HEK293T (cell line): ENCODE measurements around the gene FILIP1.

ENCODE experiments used
- CTCF ChIA-PET: fragments of 350-600 bp; formaldehyde crosslinking; extraction: SDS; loops from one replicate; lab custom pipeline; 2021; ENCODE audit warnings: antibody characterized with exemption, inconsistent platforms; lab: Yijun Ruan, JAX
- POLR2A ChIA-PET: fragments of 350-600 bp; formaldehyde crosslinking; extraction: SDS; loops from one replicate; lab custom pipeline; 2020; ENCODE audit warnings: antibody characterized with exemption, inconsistent platforms; lab: Yijun Ruan, JAX
- DNase-seq: peaks from one replicate; pipeline ENCODE4 v3.0.0; 2012; ENCODE audit warnings: mixed read lengths; ENCODE audit errors: extremely low spot score
- ARNT ChIP-seq: fragments of 450-650 bp; IDR thresholded peaks from 2 replicates; pipeline ENCODE4 v1.6.1; 2017; ENCODE audit warnings: mild to moderate bottlenecking
- BHLHE40 ChIP-seq: fragments of 450-650 bp; IDR thresholded peaks from 2 replicates; pipeline ENCODE4 v1.6.1; 2016; ENCODE audit warnings: mild to moderate bottlenecking, moderate library complexity, borderline replicate concordance
- CTBP1 ChIP-seq: fragments of 450-650 bp; IDR thresholded peaks from 2 replicates; pipeline ENCODE4 v1.6.1; 2016; ENCODE audit warnings: borderline replicate concordance
- ELF4 ChIP-seq: fragments of 450-650 bp; IDR thresholded peaks from 2 replicates; pipeline ENCODE4 v1.6.1; 2017; ENCODE audit warnings: antibody characterized with exemption
- FOXA1 ChIP-seq: fragments of 450-650 bp; IDR thresholded peaks from 2 replicates; pipeline ENCODE4 v1.6.1; 2016; ENCODE audit warnings: mild to moderate bottlenecking
- FOXK2 ChIP-seq: fragments of 450-650 bp; IDR thresholded peaks from 2 replicates; pipeline ENCODE4 v1.6.1; 2016; ENCODE audit warnings: mild to moderate bottlenecking
- FOXM1 ChIP-seq: fragments of 450-650 bp; IDR thresholded peaks from 2 replicates; pipeline ENCODE4 v1.6.1; 2017; ENCODE audit warnings: mild to moderate bottlenecking, borderline replicate concordance
- HDGF ChIP-seq: fragments of 450-650 bp; IDR thresholded peaks from 2 replicates; pipeline ENCODE4 v1.6.1; 2017; ENCODE audit warnings: antibody characterized with exemption, borderline replicate concordance
- L3MBTL2 ChIP-seq: fragments of 450-650 bp; conservative IDR thresholded peaks from 2 replicates; pipeline ENCODE4 v1.6.1; 2016; ENCODE audit warnings: mild to moderate bottlenecking
- LEF1 ChIP-seq: fragments of 450-650 bp; IDR thresholded peaks from 2 replicates; pipeline ENCODE4 v1.6.1; 2017; ENCODE audit warnings: mild to moderate bottlenecking, borderline replicate concordance
- NFRKB ChIP-seq: fragments of 450-650 bp; IDR thresholded peaks from 2 replicates; pipeline ENCODE4 v1.6.1; 2016; ENCODE audit warnings: mild to moderate bottlenecking, moderate library complexity
- SP1 ChIP-seq: fragments of 450-650 bp; IDR thresholded peaks from 2 replicates; pipeline ENCODE4 v1.6.1; 2017
- SUZ12 ChIP-seq: fragments of 450-650 bp; IDR thresholded peaks from 2 replicates; pipeline ENCODE4 v1.6.1; 2016; ENCODE audit warnings: mild to moderate bottlenecking
- TARDBP ChIP-seq: fragments of 450-650 bp; IDR thresholded peaks from 2 replicates; pipeline ENCODE4 v1.6.1; 2016
- ZNF384 ChIP-seq: fragments of 450-650 bp; IDR thresholded peaks from 2 replicates; pipeline ENCODE4 v1.6.1; 2016
- TF ChIP-seq, protein P1 (sequence below): fragments of 450-650 bp; IDR thresholded peaks from 2 replicates; pipeline ENCODE4 v1.6.1; 2016

Gene FILIP1

DNA sequence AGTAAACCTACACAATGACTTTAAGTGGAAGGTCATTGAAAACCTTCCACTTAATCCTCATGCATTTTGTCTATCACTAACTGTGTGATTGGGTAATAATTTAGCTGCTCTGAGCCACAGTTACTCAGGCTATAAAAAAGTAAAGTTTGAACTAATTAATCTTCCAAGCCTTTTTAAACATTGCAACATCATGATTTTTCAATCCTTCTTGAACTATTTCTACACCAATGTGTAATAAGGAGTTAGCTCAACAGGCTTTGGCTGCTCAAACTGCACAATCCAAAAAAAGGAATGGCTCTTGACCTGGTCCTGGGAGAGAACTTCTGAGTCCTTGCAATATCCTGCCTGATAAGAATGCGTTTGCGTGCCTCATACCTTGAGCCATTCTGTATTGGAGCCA is 34.8 kb upstream of the FILIP1 start:
- TF ChIP-seq SP1 (no peak), NFRKB (no peak), FOXK2 (no peak), BHLHE40 (no peak), ELF4 (no peak), LEF1 (no peak)
- TF ChIP-seq, protein P1, sequence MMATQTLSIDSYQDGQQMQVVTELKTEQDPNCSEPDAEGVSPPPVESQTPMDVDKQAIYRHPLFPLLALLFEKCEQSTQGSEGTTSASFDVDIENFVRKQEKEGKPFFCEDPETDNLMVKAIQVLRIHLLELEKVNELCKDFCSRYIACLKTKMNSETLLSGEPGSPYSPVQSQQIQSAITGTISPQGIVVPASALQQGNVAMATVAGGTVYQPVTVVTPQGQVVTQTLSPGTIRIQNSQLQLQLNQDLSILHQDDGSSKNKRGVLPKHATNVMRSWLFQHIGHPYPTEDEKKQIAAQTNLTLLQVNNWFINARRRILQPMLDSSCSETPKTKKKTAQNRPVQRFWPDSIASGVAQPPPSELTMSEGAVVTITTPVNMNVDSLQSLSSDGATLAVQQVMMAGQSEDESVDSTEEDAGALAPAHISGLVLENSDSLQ = no peak
- no peak for DNase-seq
- CTCF ChIA-PET = interaction anchor here (0.5 to 2.5 kb wide), 7 partner anchors 14 to 262 kb away, joined by 3 to 10 read pairs (median 3); partner anchors contain the start of gene FILIP1
- POLR2A ChIA-PET = interaction anchor here (1.2 kb wide), 1 partner anchor 285 kb away, joined by 3 read pairs; the partner anchor contains the start of gene COX7A2

DNA sequence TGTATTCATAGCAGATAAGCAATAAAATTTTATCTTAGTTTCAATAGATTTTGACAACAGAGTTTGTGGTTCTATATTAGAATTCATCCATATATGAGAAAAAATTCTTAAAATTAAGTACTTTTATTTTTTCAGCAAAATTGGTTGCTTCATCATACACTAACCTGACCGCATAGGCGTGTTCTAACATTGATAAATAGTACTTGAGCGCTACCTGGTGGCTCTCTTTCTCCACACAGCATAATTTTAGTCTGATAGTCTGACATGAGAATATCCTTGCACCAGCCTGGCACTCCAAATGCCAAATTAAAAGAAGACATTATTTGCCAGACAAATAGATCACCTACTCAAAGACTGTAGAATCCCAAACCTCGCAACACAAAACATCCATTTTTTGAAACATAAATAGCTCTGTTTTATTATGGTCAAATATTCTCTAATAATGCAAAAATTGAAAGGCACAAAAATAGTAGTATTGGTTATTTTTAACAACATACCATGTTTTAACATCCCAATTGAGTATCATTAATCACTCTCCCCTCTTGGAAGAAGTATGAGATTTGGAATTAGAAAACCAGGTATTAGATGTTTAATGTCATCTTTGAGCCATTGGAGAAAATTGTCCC is 33.0 kb upstream of the FILIP1 start:
- CTCF ChIA-PET = interaction anchor here (0.6 to 1.5 kb wide), 3 partner anchors 79 to 229 kb away, joined by 3 to 8 read pairs (median 4); no protein-coding TSS in a partner anchor
- no peak for TF ChIP-seq ARNT
- TF ChIP-seq, protein P1 = no peak
- POLR2A ChIA-PET = no interaction called here
- DNase-seq = peak; percentile 47

GRCh38 chr6:75525682-75526081 is 32.1 kb upstream of the FILIP1 start:
- TF ChIP-seq FOXM1 (no peak), L3MBTL2 (no peak), ELF4 (no peak), ZNF384 (no peak), FOXK2 (no peak), HDGF (no peak), NFRKB (no peak), ARNT (no peak), BHLHE40 (no peak)
- TF ChIP-seq, protein P1 = no peak
- ChIA-PET POLR2A (interaction anchor here (2.3 kb wide), 1 partner anchor 176 kb away, joined by 5 read pairs; no protein-coding TSS in a partner anchor), CTCF (interaction anchor here (0.6 to 2.3 kb wide), 4 partner anchors 108 to 391 kb away, joined by 3 to 16 read pairs (median 4); no protein-coding TSS in a partner anchor)
- DNase-seq = no peak

GRCh38 chr6:75524322-75524972 is 30.8 kb upstream of the FILIP1 start:
- POLR2A ChIA-PET = interaction anchor here (0.9 to 2.3 kb wide), 4 partner anchors 175 to 281 kb away, joined by 3 to 11 read pairs (median 4); partner anchors contain the start of genes COX7A2 and TMEM30A
- DNase-seq = peak; percentile 36
- TF ChIP-seq LEF1 = no peak
- TF ChIP-seq, protein P1 = peak; percentile 47
- TF ChIP-seq ELF4 = no peak
- TF ChIP-seq FOXM1 = no peak
- no peak for TF ChIP-seq ARNT
- CTCF ChIA-PET = interaction anchor here (0.6 to 2.3 kb wide), 6 partner anchors 15 to 217 kb away, joined by 3 to 16 read pairs (median 3); no protein-coding TSS in a partner anchor

DNA sequence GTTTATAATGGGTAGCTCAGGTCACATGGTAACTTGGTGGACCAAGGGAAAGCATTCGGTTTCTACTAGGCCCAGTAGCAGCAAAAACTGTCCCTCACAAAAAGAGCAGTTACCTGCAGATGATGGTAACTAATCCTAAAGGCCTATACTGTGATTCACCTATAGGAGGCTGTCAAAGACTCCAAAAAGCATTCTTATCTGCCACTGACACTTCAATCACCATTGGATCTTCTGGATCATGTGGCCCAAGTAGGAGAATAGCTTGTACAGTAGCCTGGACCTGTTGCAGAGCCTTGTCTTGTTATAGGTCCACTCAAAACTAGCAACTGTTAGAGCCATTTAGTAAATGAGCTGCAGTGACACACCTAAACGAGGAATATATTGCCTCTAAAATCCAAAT is 23.2 kb upstream of the FILIP1 start:
- CTCF ChIA-PET = interaction anchor here (0.6 kb wide), 1 partner anchor 298 kb away, joined by 3 read pairs; no protein-coding TSS in a partner anchor

More for the DNA sequence above, 23.2 kb upstream of the FILIP1 start:
- no peak for TF ChIP-seq NFRKB
- TF ChIP-seq LEF1 = no peak
- no peak for TF ChIP-seq ELF4
- TF ChIP-seq SUZ12 = no peak
- TF ChIP-seq FOXM1 = no peak
- TF ChIP-seq ARNT = no peak
- TF ChIP-seq FOXK2 = no peak
- TF ChIP-seq BHLHE40 = no peak
- no peak for TF ChIP-seq HDGF
- TF ChIP-seq, protein P1 = no peak
- TF ChIP-seq TARDBP = no peak
- no peak for TF ChIP-seq ZNF384
- no peak for TF ChIP-seq L3MBTL2
- TF ChIP-seq SP1 = no peak
- TF ChIP-seq FOXA1 = no peak
- TF ChIP-seq CTBP1 = no peak
- POLR2A ChIA-PET = no interaction called here
- DNase-seq = no peak
